DOHH2 (cell line): Measurements from ENCODE around the gene MALT1.

ENCODE experiments used
- H3F3A ChIP-seq: fragments of 200-600 bp; sonication (generic), shearing (Covaris generic); 2 replicates; pipeline ENCODE4 v1.6.0; 2016; ENCODE audit warnings: antibody characterized with exemption, mild to moderate bottlenecking; ENCODE audit not compliant: control insufficient read depth, insufficient read depth
- H3K27ac ChIP-seq: fragments of 200-600 bp; sonication (generic); 2 replicates; pipeline ENCODE4 v1.5.1; 2014; ENCODE audit warnings: low read depth, mild to moderate bottlenecking, low read length, moderate library complexity
- H3K27me3 ChIP-seq: fragments of 200-600 bp; sonication (generic); 2 replicates; pipeline ENCODE4 v1.6.1; 2014; ENCODE audit warnings: mild to moderate bottlenecking, low read length, mixed read lengths; ENCODE audit not compliant: control insufficient read depth
- H3K36me3 ChIP-seq: fragments of 200-600 bp; sonication (generic); 2 replicates; pipeline ENCODE4 v1.6.1; 2014; ENCODE audit warnings: mild to moderate bottlenecking, low read length, moderate library complexity, mixed read lengths; ENCODE audit not compliant: control insufficient read depth
- H3K4me1 ChIP-seq: fragments of 200-600 bp; sonication (generic); 2 replicates; pipeline ENCODE4 v1.6.1; 2014; ENCODE audit warnings: mild to moderate bottlenecking, low read length, mixed read lengths; ENCODE audit not compliant: control insufficient read depth
- H3K4me2 ChIP-seq: fragments of 200-600 bp; sonication (generic); 2 replicates; pipeline ENCODE4 v1.6.0; 2014; ENCODE audit warnings: mild to moderate bottlenecking, low read length, moderate library complexity
- H3K4me3 ChIP-seq: fragments of 200-600 bp; sonication (generic); 2 replicates; pipeline ENCODE4 v1.5.1; 2014; ENCODE audit warnings: mild to moderate bottlenecking, low read length, mixed read lengths
- H3K79me2 ChIP-seq: fragments of 200-600 bp; sonication (generic); 2 replicates; pipeline ENCODE4 v1.6.1; 2014; ENCODE audit warnings: mild to moderate bottlenecking, low read length, mixed read lengths; ENCODE audit not compliant: control insufficient read depth
- H3K9me2 ChIP-seq: fragments of 200-600 bp; sonication (generic); replicated peaks from 2 replicates; pipeline ENCODE4 v1.6.1; 2014; ENCODE audit warnings: mild to moderate bottlenecking, low read length, mixed read lengths; ENCODE audit not compliant: control insufficient read depth
- H3K9me3 ChIP-seq: fragments of 200-600 bp; sonication (generic); 2 replicates; pipeline ENCODE4 v1.6.1; 2014; ENCODE audit warnings: antibody characterized with exemption, low read length, mixed read lengths; ENCODE audit not compliant: control insufficient read depth, insufficient read depth
- H4K20me1 ChIP-seq: fragments of 200-600 bp; sonication (generic); 2 replicates; pipeline ENCODE4 v1.6.0; 2014; ENCODE audit warnings: low read depth, mild to moderate bottlenecking, antibody characterized with exemption, low read length, moderate library complexity; ENCODE audit not compliant: control insufficient read depth, insufficient read depth
- EZH2phosphoT487 ChIP-seq: fragments of 200-600 bp; sonication (generic); IDR thresholded peaks from 2 replicates; pipeline ENCODE4 v1.6.1; 2017; ENCODE audit warnings: borderline replicate concordance, mild to moderate bottlenecking, antibody characterized with exemption, low read length, moderate library complexity, mixed read lengths
- TF ChIP-seq, protein P1 (sequence below): fragments of 200-600 bp; sonication (generic); IDR thresholded peaks from one replicate; pipeline ENCODE4 v1.5.1; 2014; ENCODE audit warnings: antibody characterized with exemption, mild to moderate bottlenecking, low read depth, low read length; ENCODE audit not compliant: poor library complexity, severe bottlenecking

The MALT1 gene

DNA sequence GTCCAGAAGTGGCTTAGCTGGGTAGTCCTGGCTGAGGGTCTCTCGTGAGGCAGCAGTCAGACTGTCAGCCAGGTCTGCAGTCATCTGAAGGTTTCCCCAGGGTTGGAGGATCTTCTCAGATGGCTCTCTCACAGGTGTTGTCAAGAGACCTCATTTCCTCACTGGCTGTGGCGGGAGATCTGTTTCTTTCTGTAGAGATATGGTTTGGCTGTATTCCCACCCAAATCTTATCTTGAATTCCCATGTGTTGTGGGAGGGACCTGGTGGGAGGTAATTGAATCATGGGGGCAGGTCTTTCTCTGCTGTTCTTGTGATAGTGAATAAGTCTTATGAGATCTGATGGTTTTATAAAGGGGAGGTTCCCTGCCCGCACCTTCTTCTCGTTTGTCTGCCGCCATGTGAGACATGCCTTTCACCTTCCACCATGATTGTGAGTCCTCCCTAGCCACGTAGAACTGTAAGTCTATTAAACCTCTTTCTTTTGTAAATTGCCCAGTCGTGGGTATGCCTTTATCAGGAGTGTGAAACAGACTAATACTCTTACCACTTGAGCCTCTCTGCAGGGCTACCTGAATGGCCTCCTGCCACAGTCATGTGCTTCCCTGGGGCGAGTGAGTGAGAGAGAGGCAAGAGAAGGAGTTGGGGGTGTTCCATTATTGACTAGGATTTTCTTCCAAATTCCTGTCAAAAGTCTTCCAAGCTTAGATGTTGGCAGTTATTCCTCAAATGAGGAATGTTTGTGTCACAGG lies 23.6 kb downstream of the MALT1 start:
- Histone ChIP-seq H3K27me3 (no peaks in the 10 kb centered on the region), H3K4me3 (no peak overlapping the region), H3K9me2 (no peaks in the 10 kb centered on the region), H3K79me2 (no peaks in the 10 kb centered on the region; the same call in 1 of the 2 replicates), H3K27ac (no peak overlapping the region), H3K9me3 (no peaks in the 10 kb centered on the region), H3K4me2 (no peak overlapping the region), H4K20me1 (0 out of 2 replicates have a peak, but pooled peaks cover 3% of the 10 kb centered on the region), H3K36me3 (peaks cover 33% of the 10 kb centered on the region), H3F3A (no peaks in the 10 kb centered on the region), H3K4me1 (no peaks in the 10 kb centered on the region)
- no peak for TF ChIP-seq EZH2phosphoT487
- TF ChIP-seq, protein P1, sequence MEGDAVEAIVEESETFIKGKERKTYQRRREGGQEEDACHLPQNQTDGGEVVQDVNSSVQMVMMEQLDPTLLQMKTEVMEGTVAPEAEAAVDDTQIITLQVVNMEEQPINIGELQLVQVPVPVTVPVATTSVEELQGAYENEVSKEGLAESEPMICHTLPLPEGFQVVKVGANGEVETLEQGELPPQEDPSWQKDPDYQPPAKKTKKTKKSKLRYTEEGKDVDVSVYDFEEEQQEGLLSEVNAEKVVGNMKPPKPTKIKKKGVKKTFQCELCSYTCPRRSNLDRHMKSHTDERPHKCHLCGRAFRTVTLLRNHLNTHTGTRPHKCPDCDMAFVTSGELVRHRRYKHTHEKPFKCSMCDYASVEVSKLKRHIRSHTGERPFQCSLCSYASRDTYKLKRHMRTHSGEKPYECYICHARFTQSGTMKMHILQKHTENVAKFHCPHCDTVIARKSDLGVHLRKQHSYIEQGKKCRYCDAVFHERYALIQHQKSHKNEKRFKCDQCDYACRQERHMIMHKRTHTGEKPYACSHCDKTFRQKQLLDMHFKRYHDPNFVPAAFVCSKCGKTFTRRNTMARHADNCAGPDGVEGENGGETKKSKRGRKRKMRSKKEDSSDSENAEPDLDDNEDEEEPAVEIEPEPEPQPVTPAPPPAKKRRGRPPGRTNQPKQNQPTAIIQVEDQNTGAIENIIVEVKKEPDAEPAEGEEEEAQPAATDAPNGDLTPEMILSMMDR: no peak

DNA sequence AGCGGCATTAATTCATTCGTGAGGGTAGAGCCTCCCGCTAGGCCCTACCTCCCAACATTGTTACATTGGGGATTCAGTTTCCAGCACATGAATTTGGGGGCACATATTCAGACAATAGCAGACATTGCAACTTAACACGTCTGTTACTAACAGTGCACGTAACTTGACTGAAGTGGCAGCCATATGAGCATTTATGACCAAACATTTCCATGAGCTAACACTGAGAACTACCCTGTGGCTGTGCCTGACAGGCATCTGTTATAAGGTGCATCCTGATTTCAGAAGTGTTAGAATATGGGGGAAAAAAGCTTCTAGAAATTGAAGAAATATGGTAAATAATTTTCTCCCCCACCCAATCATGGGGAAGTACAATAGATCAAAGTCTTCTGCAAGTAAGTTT lies 24.5 kb downstream of the MALT1 start:
- Histone ChIP-seq H3K9me2 (no peaks in the 10 kb centered on the region), H3K36me3 (peaks cover 35% of the 10 kb centered on the region), H3K4me2 (no peak overlapping the region), H3K4me1 (no peaks in the 10 kb centered on the region), H3K4me3 (no peak overlapping the region), H3F3A (no peaks in the 10 kb centered on the region), H3K27me3 (no peaks in the 10 kb centered on the region), H3K79me2 (no peaks in the 10 kb centered on the region; the same call in 1 of the 2 replicates), H4K20me1 (0 out of 2 replicates have a peak, but pooled peaks cover 3% of the 10 kb centered on the region), H3K9me3 (no peaks in the 10 kb centered on the region), H3K27ac (no peak overlapping the region)
- TF ChIP-seq, protein P1: no peak
- TF ChIP-seq EZH2phosphoT487: no peak

DNA sequence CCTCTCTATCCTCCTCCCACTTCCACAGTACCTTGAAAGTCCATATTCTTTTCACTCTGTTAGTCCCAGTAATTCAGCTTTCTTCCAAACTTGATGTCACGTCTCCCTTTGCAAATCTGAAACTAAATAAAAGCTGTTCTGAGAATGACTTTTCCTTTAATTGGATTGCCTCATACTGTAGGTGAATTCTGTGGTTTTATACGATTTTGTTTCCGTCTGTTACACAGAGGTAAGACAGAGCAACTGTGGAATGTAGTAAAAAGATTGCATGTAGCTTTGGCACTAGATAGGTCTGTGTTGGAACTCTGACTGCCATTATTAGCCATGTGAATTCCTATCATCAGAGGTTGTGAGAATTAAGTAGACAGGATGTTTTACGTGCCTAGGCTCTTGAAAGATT lies 25.9 kb downstream of the MALT1 start:
- no peak overlapping the region for H3K4me2 ChIP-seq
- H3K27me3 ChIP-seq: no peaks in the 10 kb centered on the region
- H3K4me3 ChIP-seq: no peak overlapping the region
- H3K36me3 ChIP-seq: peaks cover 42% of the 10 kb centered on the region
- no peaks in the 10 kb centered on the region for H3K9me2 ChIP-seq
- no peaks in the 10 kb centered on the region for H3K4me1 ChIP-seq
- H4K20me1 ChIP-seq: 0 out of 2 replicates have a peak, but pooled peaks cover 3% of the 10 kb centered on the region
- H3K79me2 ChIP-seq: no peaks in the 10 kb centered on the region; the same call in 1 of the 2 replicates
- H3K27ac ChIP-seq: no peak overlapping the region
- no peaks in the 10 kb centered on the region for H3F3A ChIP-seq
- no peak for TF ChIP-seq EZH2phosphoT487
- TF ChIP-seq, protein P1: no peak
- no peaks in the 10 kb centered on the region for H3K9me3 ChIP-seq
